GM18519 (cell line): ENCODE measurements around the gene SLCO2A1.

Experiments used
- ATAC-seq: cut with Tn5 transposase; IDR thresholded peaks from one replicate; pipeline ENCODE4 v1.9.1; 2021; ENCODE audit warnings: mild to moderate bottlenecking, moderate library complexity; ENCODE audit not compliant: unreplicated experiment, low FRiP score

Gene SLCO2A1

GRCh38 chr3:134035836-134036235, 6.1 kb upstream of the SLCO2A1 start:
- ATAC-seq: no peak

- no peak for ATAC-seq
Observed at GRCh38 chr3:134034005-134034785, 4.5 kb upstream of the SLCO2A1 start.

GRCh38 chr3:134033315-134033996, 3.7 kb upstream of the SLCO2A1 start:
- ATAC-seq: no peak

GRCh38 chr3:134031348-134031915, 1.7 kb upstream of the SLCO2A1 start:
- no peak for ATAC-seq

- ATAC-seq: no peak
Observed at GRCh38 chr3:134030379-134031347, 938 bp upstream of the SLCO2A1 start.

GRCh38 chr3:134029256-134029733, 430 bp downstream of the SLCO2A1 start:
- no peak for ATAC-seq

GRCh38 chr3:134028486-134029255, 1.1 kb downstream of the SLCO2A1 start:
- no peak for ATAC-seq

GRCh38 chr3:134027631-134028030, 2.1 kb downstream of the SLCO2A1 start:
- ATAC-seq: no peak

- no peak for ATAC-seq
Observed at GRCh38 chr3:134020135-134020680, 9.5 kb downstream of the SLCO2A1 start.

- ATAC-seq: no peak
Observed at GRCh38 chr3:134018850-134019249, 10.9 kb downstream of the SLCO2A1 start.

GRCh38 chr3:134018406-134018805, 11.3 kb downstream of the SLCO2A1 start:
- ATAC-seq: no peak

- ATAC-seq: no peak
Observed at GRCh38 chr3:134017490-134017889, 12.2 kb downstream of the SLCO2A1 start.

- ATAC-seq: no peak
Observed at GRCh38 chr3:134014270-134014669, 15.5 kb downstream of the SLCO2A1 start.

- no peak for ATAC-seq
Observed at GRCh38 chr3:134013280-134013679, 16.4 kb downstream of the SLCO2A1 start.

- no peak for ATAC-seq
Observed at GRCh38 chr3:134009345-134010000, 20.3 kb downstream of the SLCO2A1 start.

GRCh38 chr3:134008630-134009156, 21.0 kb downstream of the SLCO2A1 start:
- no peak for ATAC-seq

GRCh38 chr3:134007819-134008218, 21.9 kb downstream of the SLCO2A1 start:
- ATAC-seq: no peak

- no peak for ATAC-seq
Observed at GRCh38 chr3:134004841-134005240, 24.9 kb downstream of the SLCO2A1 start.

- ATAC-seq: no peak
Observed at GRCh38 chr3:134003066-134003465, 26.7 kb downstream of the SLCO2A1 start.
